ENCODE measurements around the gene OXSR1.
"Not testable (repeated sequence)": the region's sequence is repeated elsewhere in the genome, so short reads cannot be mapped to it uniquely, and the experiment has no call there.

Gene OXSR1

DNA sequence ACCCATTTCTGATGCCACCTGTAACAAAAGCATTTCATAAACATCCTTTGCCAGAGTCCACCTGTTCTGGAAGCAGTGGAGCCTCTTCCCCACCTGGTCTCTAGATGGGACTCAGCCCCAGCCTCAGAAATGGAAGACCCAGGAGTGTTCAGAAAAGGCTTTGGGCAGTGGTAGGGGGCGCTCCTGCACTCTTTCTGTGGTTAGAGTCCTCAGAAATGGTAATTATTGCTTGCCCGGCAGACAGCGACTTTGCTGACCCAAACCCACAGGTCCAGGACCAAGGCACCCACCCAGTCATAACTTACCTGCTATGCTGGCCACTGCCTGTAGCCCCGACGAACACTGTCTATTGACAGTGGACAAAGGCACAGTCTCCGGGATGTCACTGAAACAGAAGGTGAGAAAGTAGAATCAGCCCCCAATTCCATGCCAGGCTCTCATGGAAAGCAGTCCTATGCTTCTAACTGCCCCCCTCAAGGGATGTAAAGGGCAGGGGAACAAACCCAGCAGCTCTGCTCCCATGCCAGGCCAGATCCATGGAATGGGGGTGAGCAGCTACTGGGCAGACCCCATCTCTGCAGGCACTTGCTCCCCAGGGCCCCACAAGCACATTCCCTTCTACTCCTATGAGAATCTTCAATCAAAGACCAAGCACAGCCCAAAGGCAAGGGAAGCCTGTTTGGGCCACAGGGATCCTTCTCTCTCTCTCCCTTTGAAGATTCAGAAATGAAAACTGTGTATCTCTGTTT is 33.5 kb upstream of the OXSR1 start:
- 58% methylated on average over 6 of the region's 6 CpGs for WGBS
- Histone ChIP-seq H3K9ac (ENCODE audit: low read depth, low read length) (no peak overlapping the region), H3K36me3 (ENCODE audit: insufficient read depth, low read length) (peaks cover 64% of the 10 kb centered on the region)

DNA sequence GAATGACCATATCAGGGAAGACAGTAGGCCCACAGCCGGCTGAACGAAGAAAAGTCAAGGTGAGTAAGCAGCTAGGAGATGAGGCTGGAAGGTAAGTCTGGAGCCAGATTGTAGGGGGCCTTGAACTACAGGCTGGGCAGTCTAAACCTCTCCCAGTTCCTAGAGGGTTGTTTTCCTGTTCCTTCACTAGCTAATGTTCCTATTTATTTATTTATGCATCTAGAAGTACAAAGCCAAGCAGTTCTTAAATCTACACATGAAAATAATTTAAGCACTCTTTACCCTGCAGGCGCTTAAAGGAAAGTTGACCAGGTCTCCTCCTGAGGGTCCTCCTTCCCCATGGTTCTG is 32.2 kb upstream of the OXSR1 start:
- Histone ChIP-seq H3K27ac (ENCODE audit: low read depth, low read length) (no peak overlapping the region), H3K36me3 (ENCODE audit: insufficient read depth, low read length) (peaks cover 50% of the 10 kb centered on the region), H3K9ac (ENCODE audit: low read depth, low read length) (no peak overlapping the region), H3K4me1 (ENCODE audit: insufficient read depth, low read length) (no peaks in the 10 kb centered on the region), H3K9me3 (ENCODE audit: insufficient read depth, low read depth, low read length) (no peaks in the 10 kb centered on the region), H3K27me3 (ENCODE audit: insufficient read depth, low read length) (no peaks in the 10 kb centered on the region), H3K4me3 (ENCODE audit: low read length) (no peak overlapping the region)
- WGBS = 96% methylated on average over 3 of the region's 3 CpGs

More for the DNA sequence above, 33.5 kb upstream of the OXSR1 start:
- no peak overlapping the region for H3K27ac ChIP-seq (ENCODE audit: low read depth, low read length)
- no peak overlapping the region for H3K4me3 ChIP-seq (ENCODE audit: low read length)
- no peaks in the 10 kb centered on the region for H3K4me1 ChIP-seq (ENCODE audit: insufficient read depth, low read length)
- no peaks in the 10 kb centered on the region for H3K9me3 ChIP-seq (ENCODE audit: insufficient read depth, low read depth, low read length)
- no peaks in the 10 kb centered on the region for H3K27me3 ChIP-seq (ENCODE audit: insufficient read depth, low read length)

DNA sequence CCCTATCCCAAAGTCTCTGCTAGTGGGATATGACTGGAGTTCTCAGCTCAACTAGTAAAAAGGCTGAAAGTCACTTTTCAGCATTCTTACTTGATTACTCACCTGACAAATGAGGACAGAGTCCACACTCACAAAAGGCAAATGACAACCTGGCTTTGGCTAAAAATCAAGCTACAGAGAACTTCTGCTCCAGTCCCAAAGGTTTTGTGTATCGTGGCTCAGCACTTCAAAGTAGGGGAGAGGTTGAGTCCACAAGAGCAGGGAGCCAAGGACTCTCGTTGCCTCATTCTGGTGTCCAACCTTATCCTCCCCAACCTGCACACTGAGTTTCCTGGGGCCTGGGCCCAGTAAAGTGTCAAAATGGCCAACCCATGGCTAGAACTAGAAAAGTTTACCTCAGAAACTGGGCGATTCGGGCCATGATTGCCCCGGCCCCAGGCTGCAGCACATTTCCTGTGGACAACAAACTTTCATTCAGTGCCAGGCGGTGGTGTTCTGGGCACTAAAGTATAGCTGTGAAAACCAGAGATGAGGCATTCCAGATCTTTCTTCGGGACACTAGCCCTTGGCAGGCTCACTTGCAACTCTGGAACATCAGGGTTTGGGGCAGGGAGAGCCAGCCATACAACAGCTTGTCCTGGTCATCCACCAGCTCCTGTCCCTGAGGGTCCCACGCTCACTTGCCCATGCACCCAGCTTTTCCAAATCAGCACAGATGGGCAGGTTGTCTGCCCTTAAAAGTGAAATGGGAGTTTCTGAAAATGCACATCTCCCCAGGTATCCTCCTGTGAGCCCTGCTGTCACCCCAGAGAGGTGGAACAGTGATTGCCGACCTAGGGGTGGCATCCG is 31.6 kb upstream of the OXSR1 start:
- Histone ChIP-seq H3K27me3 (ENCODE audit: insufficient read depth, low read length) (no peaks in the 10 kb centered on the region), H3K27ac (ENCODE audit: low read depth, low read length) (no peak overlapping the region), H3K9me3 (ENCODE audit: insufficient read depth, low read depth, low read length) (no peaks in the 10 kb centered on the region), H3K4me1 (ENCODE audit: insufficient read depth, low read length) (no peaks in the 10 kb centered on the region), H3K9ac (ENCODE audit: low read depth, low read length) (no peak overlapping the region), H3K4me3 (ENCODE audit: low read length) (no peak overlapping the region), H3K36me3 (ENCODE audit: insufficient read depth, low read length) (peaks cover 47% of the 10 kb centered on the region)
- WGBS = 94% methylated on average over 10 of the region's 10 CpGs

DNA sequence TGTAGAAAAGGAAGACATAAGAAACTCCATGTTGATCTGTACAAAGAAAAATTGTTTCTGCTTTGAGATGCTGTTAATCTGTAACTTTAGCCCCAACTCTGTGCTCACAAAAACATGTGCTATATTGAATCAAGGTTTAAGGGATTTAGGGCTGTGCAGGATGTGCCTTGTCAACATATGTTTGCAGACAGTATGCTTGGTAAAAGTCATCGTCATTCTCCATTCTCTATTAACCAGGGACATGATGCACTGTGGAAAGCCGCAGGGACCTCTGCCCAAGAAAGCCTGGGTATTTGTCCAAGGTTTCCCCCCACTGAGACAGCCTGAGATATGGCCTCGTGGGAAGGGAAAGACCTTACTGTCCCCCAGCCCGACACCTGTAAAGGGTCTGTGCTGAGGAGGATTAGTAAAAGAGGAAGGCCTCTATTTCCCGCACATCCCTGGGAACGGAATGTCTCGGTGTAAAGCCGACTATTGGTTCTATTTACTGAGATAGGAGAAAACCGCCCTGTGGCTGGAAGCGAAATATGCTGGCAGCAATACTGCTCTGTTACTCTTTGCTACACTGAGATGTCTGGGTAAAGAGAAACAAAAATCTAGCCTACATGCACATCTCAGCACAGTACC is 30.7 kb upstream of the OXSR1 start:
- WGBS = 93% methylated on average over 10 of the region's 10 CpGs

DNA sequence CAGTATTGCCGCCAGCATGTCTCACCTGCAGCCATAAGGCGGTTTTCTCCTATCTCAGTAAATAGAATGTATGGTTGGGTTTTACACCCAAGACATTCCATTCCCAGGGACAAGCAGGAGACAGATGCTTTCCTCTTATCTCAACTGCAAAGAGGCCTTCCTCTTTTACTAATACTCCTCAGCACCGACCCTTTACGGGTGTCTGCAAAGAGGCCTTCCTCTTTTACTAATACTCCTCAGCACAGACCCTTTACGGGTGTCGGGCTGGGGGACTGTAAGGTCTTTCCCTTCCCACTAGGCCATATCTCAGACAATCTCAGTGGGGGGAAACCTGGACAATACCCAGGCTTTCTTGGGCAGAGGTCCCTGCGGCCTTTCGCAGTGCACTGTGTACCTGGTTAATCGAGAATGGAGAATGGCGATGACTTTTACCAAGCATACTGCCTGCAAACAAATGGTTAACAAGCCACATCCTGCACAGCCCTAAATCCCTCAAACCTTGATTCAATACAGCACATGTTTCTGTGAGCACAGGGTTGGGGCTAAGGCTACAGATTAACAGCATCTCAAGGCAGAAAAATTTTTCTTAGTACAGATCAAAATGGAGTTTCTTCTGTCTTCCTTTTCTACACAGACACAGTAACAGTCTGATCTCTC is 29.6 kb upstream of the OXSR1 start:
- H3K4me1 ChIP-seq (ENCODE audit: insufficient read depth, low read length); H3K9me3 ChIP-seq (ENCODE audit: insufficient read depth, low read depth, low read length); H3K27ac ChIP-seq (ENCODE audit: low read depth, low read length); H3K27me3 ChIP-seq (ENCODE audit: insufficient read depth, low read length): not testable (repeated sequence)
- peak overlapping the region; percentile 77 for H3K4me3 ChIP-seq (ENCODE audit: low read length)
- H3K9ac ChIP-seq (ENCODE audit: low read depth, low read length) = peak overlapping the region; percentile 65
- WGBS = 80% methylated on average over 8 of the region's 10 CpGs
- H3K36me3 ChIP-seq (ENCODE audit: insufficient read depth, low read length) = peaks cover 30% of the 10 kb centered on the region

More for the DNA sequence above, 30.7 kb upstream of the OXSR1 start:
- H3K27ac ChIP-seq (ENCODE audit: low read depth, low read length); H3K9me3 ChIP-seq (ENCODE audit: insufficient read depth, low read depth, low read length); H3K4me1 ChIP-seq (ENCODE audit: insufficient read depth, low read length); H3K9ac ChIP-seq (ENCODE audit: low read depth, low read length); H3K27me3 ChIP-seq (ENCODE audit: insufficient read depth, low read length); H3K4me3 ChIP-seq (ENCODE audit: low read length): not testable (repeated sequence)
- peaks cover 39% of the 10 kb centered on the region for H3K36me3 ChIP-seq (ENCODE audit: insufficient read depth, low read length)

DNA sequence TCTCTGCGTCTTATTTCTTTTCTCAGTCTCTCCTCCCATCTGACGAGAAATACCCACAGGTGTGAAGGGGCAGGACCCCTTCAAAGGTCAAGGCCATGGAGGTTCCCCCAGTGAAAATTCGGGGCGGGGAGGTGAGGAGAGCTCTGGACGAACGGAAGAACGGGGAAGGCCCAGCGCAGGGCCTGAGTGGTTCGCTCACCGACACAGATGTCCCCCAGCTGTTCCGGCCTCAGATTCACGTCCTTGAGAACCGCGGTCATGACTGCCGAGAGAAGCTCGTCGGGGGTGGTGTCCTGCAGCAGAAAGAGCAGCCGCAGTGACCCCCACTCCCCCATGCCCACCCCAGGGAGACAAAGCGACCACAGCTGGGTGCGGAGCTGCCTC is 29.0 kb upstream of the OXSR1 start:
- Histone ChIP-seq H3K27ac (ENCODE audit: low read depth, low read length) (peak overlapping the region; percentile 48), H3K27me3 (ENCODE audit: insufficient read depth, low read length) (peaks cover 7% of the 10 kb centered on the region; the same call in 1 of the 2 replicates), H3K9ac (ENCODE audit: low read depth, low read length) (peak overlapping the region; percentile 65), H3K9me3 (ENCODE audit: insufficient read depth, low read depth, low read length) (no peaks in the 10 kb centered on the region), H3K36me3 (ENCODE audit: insufficient read depth, low read length) (peaks cover 30% of the 10 kb centered on the region), H3K4me3 (ENCODE audit: low read length) (peak overlapping the region; percentile 77), H3K4me1 (ENCODE audit: insufficient read depth, low read length) (peaks cover 3% of the 10 kb centered on the region; the same call in 1 of the 2 replicates)
- under 1% methylated on average over 20 of the region's 20 CpGs for WGBS

DNA sequence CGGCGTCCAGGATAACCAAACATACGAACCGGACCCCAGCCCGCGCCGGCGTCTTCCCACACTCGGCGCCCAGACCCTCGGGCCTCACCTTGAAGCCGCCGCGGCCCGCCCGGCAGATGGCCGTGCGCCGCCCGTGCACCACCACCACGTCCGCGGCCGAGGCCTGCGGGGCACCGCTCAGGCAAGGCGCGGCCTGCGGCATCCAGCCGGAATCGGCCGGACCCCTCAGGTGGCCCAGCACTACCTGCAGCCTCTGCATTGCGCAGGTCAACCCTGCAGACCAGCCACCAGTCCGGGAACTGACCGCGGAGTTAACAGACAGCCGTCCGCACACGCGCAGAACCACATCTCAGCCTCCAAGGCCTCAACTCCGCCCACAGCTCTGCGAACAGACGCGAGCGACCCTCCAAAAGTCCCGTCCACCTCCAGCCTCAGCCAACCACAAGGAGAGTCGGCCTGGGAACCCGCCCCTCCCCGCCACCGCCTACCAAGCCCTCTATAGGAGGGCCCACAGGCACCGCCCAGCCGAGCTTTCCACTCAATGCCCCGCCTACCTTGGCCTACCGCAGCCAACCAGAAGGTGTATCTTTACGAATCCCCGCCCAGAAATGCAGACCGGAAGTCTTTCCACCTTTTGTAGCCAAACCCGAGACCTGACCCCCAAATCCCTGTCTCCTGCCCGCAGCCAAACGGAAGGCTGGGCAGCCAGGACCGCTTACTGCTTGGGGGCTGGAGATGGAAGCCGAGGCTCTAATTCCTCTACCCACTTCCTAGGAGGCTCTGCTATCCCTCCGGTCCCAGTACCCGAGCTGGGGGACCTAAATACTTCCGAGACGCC is 28.3 kb upstream of the OXSR1 start, which contains the start of gene ACAA1:
ACAA1 (minus strand) TSS at position 351 of the 838 bp plus-strand sequence; CDS start at position 259, 92 bp downstream.
- peak within 1 kb of the TSS; percentile 79 for H3K27ac ChIP-seq (ENCODE audit: low read depth, low read length)
- peaks cover 7% of the 10 kb centered on the region; the same call in 1 of the 2 replicates for H3K27me3 ChIP-seq (ENCODE audit: insufficient read depth, low read length)
- H3K36me3 ChIP-seq (ENCODE audit: insufficient read depth, low read length) = peaks cover 34% of the 10 kb centered on the region
- WGBS = under 1% methylated on average over 66 of the region's 66 CpGs
- peaks cover 3% of the 10 kb centered on the region; the same call in 1 of the 2 replicates for H3K4me1 ChIP-seq (ENCODE audit: insufficient read depth, low read length)
- peak within 1 kb of the TSS; percentile 89 for H3K4me3 ChIP-seq (ENCODE audit: low read length)
- no peaks in the 10 kb centered on the region for H3K9me3 ChIP-seq (ENCODE audit: insufficient read depth, low read depth, low read length)
- H3K9ac ChIP-seq (ENCODE audit: low read depth, low read length) = peak within 1 kb of the TSS; percentile 65

DNA sequence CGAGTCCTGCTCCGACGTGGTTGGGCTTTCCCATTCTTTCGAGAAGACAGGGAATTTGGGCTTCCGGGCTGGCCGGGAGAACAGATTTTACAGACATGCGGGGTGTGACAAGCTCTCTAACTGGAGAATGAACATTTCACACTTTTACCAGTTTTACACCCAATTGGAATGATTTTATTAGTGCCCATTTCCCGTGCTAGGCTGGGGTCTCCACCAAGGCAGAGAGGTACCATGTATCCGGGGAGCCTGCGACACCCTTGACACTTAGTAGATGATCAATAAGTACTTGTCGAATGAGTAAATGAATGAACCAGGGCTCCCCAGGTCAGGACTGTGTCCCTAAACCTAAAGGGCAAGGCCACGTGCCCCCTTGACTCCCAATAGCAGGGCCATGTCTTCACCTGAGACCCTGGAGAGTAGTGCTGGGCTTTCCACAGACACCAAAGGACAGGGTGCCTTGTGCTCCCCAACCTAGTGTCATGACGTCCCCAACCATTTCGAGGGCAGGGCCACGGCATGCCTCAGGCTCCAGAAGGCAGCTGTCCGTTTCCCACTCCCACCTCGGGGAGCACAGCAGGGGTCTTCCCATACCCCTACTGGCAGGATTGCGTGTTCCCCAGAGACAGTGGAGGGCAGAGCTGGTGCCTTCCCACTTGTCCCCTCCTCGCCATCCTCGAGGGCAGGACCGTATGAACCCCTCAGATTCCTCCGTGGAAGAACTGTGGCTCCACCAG is 27.6 kb upstream of the OXSR1 start:
- peak overlapping the region; percentile 89 for H3K9ac ChIP-seq (ENCODE audit: low read depth, low read length)
- WGBS = 13% methylated on average over 22 of the region's 22 CpGs
- H3K27me3 ChIP-seq (ENCODE audit: insufficient read depth, low read length) = peaks cover 7% of the 10 kb centered on the region; the same call in 1 of the 2 replicates
- H3K36me3 ChIP-seq (ENCODE audit: insufficient read depth, low read length) = peaks cover 34% of the 10 kb centered on the region
- H3K4me3 ChIP-seq (ENCODE audit: low read length) = peak overlapping the region; percentile 89
- H3K9me3 ChIP-seq (ENCODE audit: insufficient read depth, low read depth, low read length) = no peaks in the 10 kb centered on the region
- peak overlapping the region; percentile 79 for H3K27ac ChIP-seq (ENCODE audit: low read depth, low read length)
- peaks cover 3% of the 10 kb centered on the region; the same call in 1 of the 2 replicates for H3K4me1 ChIP-seq (ENCODE audit: insufficient read depth, low read length)

DNA sequence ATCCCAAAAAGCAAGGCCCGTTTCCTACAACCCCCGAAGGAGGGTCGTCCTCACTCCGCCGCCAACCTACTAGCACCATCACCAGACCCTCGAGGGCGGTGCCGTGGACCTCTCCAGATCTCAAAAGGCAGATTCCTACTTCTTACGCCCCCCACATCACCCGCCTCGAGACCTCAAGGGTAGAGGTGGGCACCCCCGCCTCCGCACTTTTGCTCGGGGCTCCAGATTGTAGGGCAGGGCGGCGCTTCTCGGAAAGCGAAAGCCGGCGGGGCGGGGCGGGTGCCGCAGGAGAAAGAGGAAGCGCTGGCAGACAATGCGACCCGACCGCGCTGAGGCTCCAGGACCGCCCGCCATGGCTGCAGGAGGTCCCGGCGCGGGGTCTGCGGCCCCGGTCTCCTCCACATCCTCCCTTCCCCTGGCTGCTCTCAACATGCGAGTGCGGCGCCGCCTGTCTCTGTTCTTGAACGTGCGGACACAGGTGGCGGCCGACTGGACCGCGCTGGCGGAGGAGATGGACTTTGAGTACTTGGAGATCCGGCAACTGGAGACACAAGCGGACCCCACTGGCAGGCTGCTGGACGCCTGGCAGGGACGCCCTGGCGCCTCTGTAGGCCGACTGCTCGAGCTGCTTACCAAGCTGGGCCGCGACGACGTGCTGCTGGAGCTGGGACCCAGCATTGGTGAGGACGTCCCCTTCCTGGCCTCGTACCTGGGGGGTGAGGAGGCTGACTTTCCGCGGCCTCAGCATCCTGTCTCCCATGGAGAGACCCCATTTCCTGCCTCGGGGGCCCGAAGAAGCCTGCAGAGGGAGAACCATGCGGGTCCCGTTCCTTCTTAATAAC is 26.8 kb upstream of the OXSR1 start, which contains the start of gene MYD88:
MYD88 (plus strand) TSS at position 313 of the 842 bp plus-strand sequence; CDS start at position 353, 40 bp downstream.
- Histone ChIP-seq H3K4me3 (ENCODE audit: low read length) (peak within 1 kb of the TSS; percentile 89), H3K36me3 (ENCODE audit: insufficient read depth, low read length) (peaks cover 26% of the 10 kb centered on the region), H3K4me1 (ENCODE audit: insufficient read depth, low read length) (peaks cover 3% of the 10 kb centered on the region; the same call in 1 of the 2 replicates), H3K27ac (ENCODE audit: low read depth, low read length) (peak within 1 kb of the TSS; percentile 79), H3K9ac (ENCODE audit: low read depth, low read length) (peak within 1 kb of the TSS; percentile 89), H3K9me3 (ENCODE audit: insufficient read depth, low read depth, low read length) (no peaks in the 10 kb centered on the region), H3K27me3 (ENCODE audit: insufficient read depth, low read length) (peaks cover 7% of the 10 kb centered on the region; the same call in 1 of the 2 replicates)
- 1% methylated on average over 65 of the region's 65 CpGs for WGBS

Data from HUES64 (cell line).